Panc1 (cell line): ENCODE data around the gene BTNL8. TPM values are rescaled to one million over a fixed set of nuclear protein-coding genes. Genes with fewer than 3 reads are reported as not detected.

ENCODE experiments used
- ATAC-seq: fragments of 200-7000 bp; cut with Tn5 transposase; 2 replicates; pipeline ENCODE4 v1.9.1; 2020; ENCODE audit warnings: mild to moderate bottlenecking, moderate library complexity
- BruUV-seq: library from RNA; stranded (reverse); fragments of 400-500 nt; replicated peaks from 2 replicates; lab custom pipeline; 2021; lab: Mats Ljungman, UMichigan
- CTCF ChIA-PET: fragments of 300-600 bp; sonication (Branson Sonifier 250); formaldehyde crosslinking; loops from one replicate; lab custom pipeline; 2022; ENCODE audit warnings: antibody characterized with exemption; lab: Charles Lee
- POLR2A ChIA-PET: fragments of 300-600 bp; sonication (Branson Sonifier 250); formaldehyde crosslinking; loops from one replicate; lab custom pipeline; 2022; ENCODE audit warnings: antibody characterized with exemption; lab: Charles Lee
- DNase-seq: peaks from one replicate; pipeline ENCODE4 v3.0.0-alpha.2; 2010; ENCODE audit warnings: low read depth, low spot score
- H3K27ac ChIP-seq: 2 replicates; pipeline ENCODE4 v1.5.1; 2011; ENCODE audit warnings: mild to moderate bottlenecking, low read length, inconsistent platforms
- H3K27me3 ChIP-seq: fragments of 200-500 bp; sonication (Bioruptor generic); 2 replicates; pipeline ENCODE4 v1.6.0; 2014; ENCODE audit warnings: low read length, inconsistent platforms; ENCODE audit not compliant: control insufficient read depth, insufficient read depth
- H3K36me3 ChIP-seq: fragments of 200-500 bp; sonication (Bioruptor generic); 2 replicates; pipeline ENCODE4 v1.5.1; 2014; ENCODE audit warnings: inconsistent platforms, mild to moderate bottlenecking, low read length, moderate library complexity; ENCODE audit not compliant: control insufficient read depth, insufficient read depth
- H3K4me1 ChIP-seq: 2 replicates; pipeline ENCODE4 v1.5.1; 2011; ENCODE audit warnings: inconsistent platforms, mild to moderate bottlenecking, low read length, moderate library complexity; ENCODE audit not compliant: control insufficient read depth, insufficient read depth
- H3K4me3 ChIP-seq, 2 experiments: 2 replicates each; pipeline ENCODE4 v1.5.1; 2011 to 2012; ENCODE audit warnings: low read depth in 2 of 2, low read length in 2 of 2, mild to moderate bottlenecking in 2 of 2, inconsistent platforms in 1 of 2, moderate library complexity in 1 of 2
- H3K9me3 ChIP-seq: fragments of 200-500 bp; sonication (Bioruptor generic); 2 replicates; pipeline ENCODE4 v1.5.1; 2014; ENCODE audit warnings: low read depth, mild to moderate bottlenecking, inconsistent platforms, low read length, moderate library complexity; ENCODE audit not compliant: control insufficient read depth, insufficient read depth
- CTCF ChIP-seq: fragments of 450-650 bp; IDR thresholded peaks from 2 replicates; pipeline ENCODE4 v1.5.1; 2017; ENCODE audit warnings: mild to moderate bottlenecking
- POLR2AphosphoS5 ChIP-seq: IDR thresholded peaks from 2 replicates; pipeline ENCODE4 v1.6.1; 2012; ENCODE audit warnings: mild to moderate bottlenecking, low read depth, low read length, moderate library complexity
- REST ChIP-seq, 2 experiments: IDR thresholded peaks; 2 replicates each; pipeline ENCODE4 v1.6.1; 2011 to 2012; ENCODE audit warnings: low read depth in 2 of 2, control low read depth in 1 of 2, low read length in 1 of 2, mild to moderate bottlenecking in 1 of 2, moderate library complexity in 1 of 2; ENCODE audit not compliant: insufficient read depth in 1 of 2
- SIN3A ChIP-seq: IDR thresholded peaks from 2 replicates; pipeline ENCODE4 v1.6.1; 2012; ENCODE audit warnings: low read depth, mild to moderate bottlenecking, low read length, moderate library complexity, borderline replicate concordance; ENCODE audit not compliant: insufficient read depth
- TCF7L2 ChIP-seq: IDR thresholded peaks from 2 replicates; pipeline ENCODE4 v1.6.1; 2011; ENCODE audit warnings: mild to moderate bottlenecking, low read depth, low read length, inconsistent platforms
- in situ Hi-C: cut with HindIII; loops from 2 replicates; pipeline ENCODE4 v1.10.0; 2016; ENCODE audit warnings: low sequenced_read_pairs, low pct_unique_long_range_greater_than_20kb
- intact Hi-C: fragments of 100-400 bp; cut with micrococcal nuclease; formaldehyde crosslinking; loops from one replicate; pipeline ENCODE4 v1.10.0; 2022; ENCODE audit not compliant: unreplicated experiment
- total RNA-seq: library from RNA; stranded (reverse); gene quantifications from one replicate; pipeline ENCODE4 v1.2.1, GENCODE V29; 2021; ENCODE audit not compliant: unreplicated experiment

Gene BTNL8
- total RNA-seq, 1 experiment from 2014 or later = not detected

- H3K36me3 ChIP-seq = no peaks in the 10 kb centered on the region
- H3K9me3 ChIP-seq = no peaks in the 10 kb centered on the region
- ATAC-seq (no peak), DNase-seq (no peak)
- no peaks in the 10 kb centered on the region for H3K27me3 ChIP-seq
- CTCF ChIA-PET = no interaction called here
- no peaks in the 10 kb centered on the region for H3K4me1 ChIP-seq
- POLR2A ChIA-PET = no interaction called here
- in situ Hi-C loops = no loop called here
- intact Hi-C loops = no loop called here
- H3K27ac ChIP-seq = no peak overlapping the region
- BruUV-seq = no TSS peak
- TF ChIP-seq REST (IDR thresholded peaks at IDR 0.05; ENCODE audit: insufficient read depth in 1 of 2, low read depth in 2 of 2, low read length in 1 of 2) (no peak), SIN3A (no peak), CTCF (no peak), TCF7L2 (no peak), POLR2AphosphoS5 (no peak)
- H3K4me3 ChIP-seq = no peak overlapping the region
These were observed 71.9 kb downstream of the BTNL8 start for GRCh38 chr5:180970875-180971274.

GRCh38 chr5:180974612-180975315 lies 75.8 kb downstream of the BTNL8 start:
- no peak overlapping the region for H3K4me3 ChIP-seq
- H3K9me3 ChIP-seq = no peaks in the 10 kb centered on the region
- in situ Hi-C loops = no loop called here
- H3K27ac ChIP-seq = no peak overlapping the region
- POLR2A ChIA-PET = no interaction called here
- TF ChIP-seq SIN3A = no peak
- no peak for TF ChIP-seq CTCF
- TF ChIP-seq POLR2AphosphoS5 = no peak
- no peak for TF ChIP-seq REST (IDR thresholded peaks at IDR 0.05; ENCODE audit: insufficient read depth in 1 of 2, low read depth in 2 of 2, low read length in 1 of 2)
- no peak for TF ChIP-seq TCF7L2
- CTCF ChIA-PET = no interaction called here
- H3K36me3 ChIP-seq = no peaks in the 10 kb centered on the region
- DNase-seq (no peak), ATAC-seq (no peak)
- H3K27me3 ChIP-seq = no peaks in the 10 kb centered on the region
- no TSS peak for BruUV-seq
- intact Hi-C loops = no loop called here
- H3K4me1 ChIP-seq = no peaks in the 10 kb centered on the region
